ENCODE results near the gene IKZF2.

The IKZF2 gene

GRCh38 chr2:213007290-213007838 lies 144.0 kb downstream of the IKZF2 start:
- Histone ChIP-seq H3K4me1 (ENCODE audit: control extremely low read depth in 1 of 4, control insufficient read depth in 4 of 4, insufficient read depth in 4 of 4, low read length in 3 of 4) (peaks cover 3 to 25% (median 13%) of the 10 kb centered on the region in 4 experiments), H3K27ac (ENCODE audit: insufficient read depth in 1 of 2, low read depth in 1 of 2, low read length in 2 of 2, poor library complexity in 1 of 2, severe bottlenecking in 2 of 2) (no peak overlapping the region), H3K27me3 (replicated peaks in 2 of 5; ENCODE audit: control insufficient read depth in 4 of 5, insufficient read depth in 5 of 5, low read length in 4 of 5) (no peaks in the 10 kb centered on the region), H3K4me3 (ENCODE audit: control insufficient read depth in 1 of 7, extremely low read depth in 1 of 7, insufficient read depth in 4 of 7, low read depth in 2 of 7, low read length in 6 of 7) (no peak overlapping the region), H3K36me3 (ENCODE audit: control insufficient read depth in 4 of 4, insufficient read depth in 4 of 4, low read length in 3 of 4) (peaks cover 3 to 27% (median 9%) of the 10 kb centered on the region in 4 experiments), H3K9me3 (ENCODE audit: control extremely low read depth in 1 of 5, control insufficient read depth in 4 of 5, insufficient read depth in 2 of 5, low read depth in 1 of 5, low read length in 4 of 5) (no peaks in the 10 kb centered on the region)
- DNase-seq, result no peak
- CTCF ChIA-PET, result interaction anchor here (1.2 to 2.7 kb wide), 2 partner anchors 13 to 145 kb away, joined by 3 to 9 read pairs; no protein-coding TSS in a partner anchor
- WGBS (ENCODE audit: insufficient coverage), result 100% methylated on average over 4 of the region's 5 CpGs
- POLR2A ChIA-PET, result no interaction called here

DNA sequence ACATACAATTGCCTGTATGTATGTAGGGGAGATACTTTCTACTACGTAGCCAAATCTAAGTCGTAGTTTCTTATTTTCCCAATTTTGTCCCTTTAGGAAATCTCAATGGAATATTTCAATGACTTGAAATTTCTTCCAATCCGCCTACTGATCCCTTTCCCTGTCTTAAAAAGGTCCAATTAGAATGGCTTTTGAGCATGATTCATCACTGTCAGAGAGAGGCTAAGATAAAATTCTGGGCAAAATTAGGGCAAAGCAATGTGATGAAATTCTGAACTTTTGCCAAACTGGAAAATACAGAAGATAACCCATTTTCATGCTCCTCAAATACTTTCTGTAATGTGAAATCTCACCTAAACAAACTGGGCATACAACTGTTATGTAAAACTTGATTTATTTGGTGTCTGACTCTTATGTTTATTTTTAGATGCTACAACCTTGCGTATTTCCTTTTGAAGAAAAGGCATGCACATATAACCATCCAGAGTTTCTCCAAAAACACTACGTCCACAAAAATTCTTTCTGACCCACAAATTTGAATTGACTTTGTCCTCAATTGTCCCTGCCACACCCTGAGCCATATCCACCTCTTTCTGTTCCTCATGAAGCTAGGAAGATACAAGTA lies 147.1 kb downstream of the IKZF2 start:
- POLR2A ChIA-PET, result no interaction called here
- DNase-seq, result no peak
- WGBS (ENCODE audit: insufficient coverage), result 39% methylated on average over 2 of the region's 5 CpGs
- H3K4me3 ChIP-seq (ENCODE audit: control insufficient read depth in 1 of 7, extremely low read depth in 1 of 7, insufficient read depth in 4 of 7, low read depth in 2 of 7, low read length in 6 of 7), result no peak overlapping the region
- H3K27ac ChIP-seq (ENCODE audit: insufficient read depth in 1 of 2, low read depth in 1 of 2, low read length in 2 of 2, poor library complexity in 1 of 2, severe bottlenecking in 2 of 2), result no peak overlapping the region
- no peaks in the 10 kb centered on the region for H3K27me3 ChIP-seq (replicated peaks in 2 of 5; ENCODE audit: control insufficient read depth in 4 of 5, insufficient read depth in 5 of 5, low read length in 4 of 5)
- CTCF ChIA-PET, result interaction anchor here (0.6 to 0.8 kb wide), 2 partner anchors 13 to 230 kb away, joined by 3 read pairs; no protein-coding TSS in a partner anchor
- H3K36me3 ChIP-seq (ENCODE audit: control insufficient read depth in 4 of 4, insufficient read depth in 4 of 4, low read length in 3 of 4), result peaks cover 0 to 10% (median 1%) of the 10 kb centered on the region in 4 experiments
- peaks cover 3 to 42% (median 22%) of the 10 kb centered on the region in 4 experiments for H3K4me1 ChIP-seq (ENCODE audit: control extremely low read depth in 1 of 4, control insufficient read depth in 4 of 4, insufficient read depth in 4 of 4, low read length in 3 of 4)
- H3K9me3 ChIP-seq (ENCODE audit: control extremely low read depth in 1 of 5, control insufficient read depth in 4 of 5, insufficient read depth in 2 of 5, low read depth in 1 of 5, low read length in 4 of 5), result no peaks in the 10 kb centered on the region

GRCh38 chr2:213002383-213002782 lies 149.0 kb downstream of the IKZF2 start:
- Histone ChIP-seq H3K27ac (ENCODE audit: insufficient read depth in 1 of 2, low read depth in 1 of 2, low read length in 2 of 2, poor library complexity in 1 of 2, severe bottlenecking in 2 of 2) (no peak overlapping the region), H3K4me1 (ENCODE audit: control extremely low read depth in 1 of 4, control insufficient read depth in 4 of 4, insufficient read depth in 4 of 4, low read length in 3 of 4) (peaks cover 3 to 42% (median 22%) of the 10 kb centered on the region in 4 experiments), H3K9me3 (ENCODE audit: control extremely low read depth in 1 of 5, control insufficient read depth in 4 of 5, insufficient read depth in 2 of 5, low read depth in 1 of 5, low read length in 4 of 5) (peaks cover 0 to 2% (median 0%) of the 10 kb centered on the region in 5 experiments), H3K27me3 (replicated peaks in 2 of 5; ENCODE audit: control insufficient read depth in 4 of 5, insufficient read depth in 5 of 5, low read length in 4 of 5) (no peaks in the 10 kb centered on the region), H3K36me3 (ENCODE audit: control insufficient read depth in 4 of 4, insufficient read depth in 4 of 4, low read length in 3 of 4) (peaks cover 0 to 5% (median under 1%) of the 10 kb centered on the region in 4 experiments), H3K4me3 (ENCODE audit: control insufficient read depth in 1 of 7, extremely low read depth in 1 of 7, insufficient read depth in 4 of 7, low read depth in 2 of 7, low read length in 6 of 7) (no peak overlapping the region)
- POLR2A ChIA-PET, result no interaction called here
- DNase-seq, result no peak
- CTCF ChIA-PET, result interaction anchor here (1.7 kb wide), 1 partner anchor 16 kb away, joined by 6 read pairs; no protein-coding TSS in a partner anchor

GRCh38 chr2:213001297-213001910 lies 150.0 kb downstream of the IKZF2 start:
- no peaks in the 10 kb centered on the region for H3K27me3 ChIP-seq (replicated peaks in 2 of 5; ENCODE audit: control insufficient read depth in 4 of 5, insufficient read depth in 5 of 5, low read length in 4 of 5)
- DNase-seq, result peak in 2 of 3 donors; percentile 46 to 56
- peaks cover 3 to 42% (median 22%) of the 10 kb centered on the region in 4 experiments for H3K4me1 ChIP-seq (ENCODE audit: control extremely low read depth in 1 of 4, control insufficient read depth in 4 of 4, insufficient read depth in 4 of 4, low read length in 3 of 4)
- no peaks in the 10 kb centered on the region for H3K36me3 ChIP-seq (ENCODE audit: control insufficient read depth in 4 of 4, insufficient read depth in 4 of 4, low read length in 3 of 4)
- WGBS (ENCODE audit: insufficient coverage), result 67% methylated on average over 1 of the region's 3 CpGs
- peaks cover 0 to 2% (median 0%) of the 10 kb centered on the region in 5 experiments for H3K9me3 ChIP-seq (ENCODE audit: control extremely low read depth in 1 of 5, control insufficient read depth in 4 of 5, insufficient read depth in 2 of 5, low read depth in 1 of 5, low read length in 4 of 5)
- ChIA-PET CTCF (interaction anchor here (0.9 to 1.7 kb wide), 2 partner anchors 10 to 17 kb away, joined by 4 to 6 read pairs; no protein-coding TSS in a partner anchor), POLR2A (no interaction called here)
- peak overlapping the region in 3 of 7 experiments; percentile 16 to 61 (median 24) for H3K4me3 ChIP-seq (ENCODE audit: control insufficient read depth in 1 of 7, extremely low read depth in 1 of 7, insufficient read depth in 4 of 7, low read depth in 2 of 7, low read length in 6 of 7)
- H3K27ac ChIP-seq (ENCODE audit: insufficient read depth in 1 of 2, low read depth in 1 of 2, low read length in 2 of 2, poor library complexity in 1 of 2, severe bottlenecking in 2 of 2), result peak overlapping the region; percentile 20 to 63

- Histone ChIP-seq H3K4me3 (ENCODE audit: control insufficient read depth in 1 of 7, extremely low read depth in 1 of 7, insufficient read depth in 4 of 7, low read depth in 2 of 7, low read length in 6 of 7) (no peak overlapping the region), H3K27me3 (replicated peaks in 2 of 5; ENCODE audit: control insufficient read depth in 4 of 5, insufficient read depth in 5 of 5, low read length in 4 of 5) (no peaks in the 10 kb centered on the region), H3K4me1 (ENCODE audit: control extremely low read depth in 1 of 4, control insufficient read depth in 4 of 4, insufficient read depth in 4 of 4, low read length in 3 of 4) (peaks cover 0 to 28% (median 11%) of the 10 kb centered on the region in 4 experiments), H3K9me3 (ENCODE audit: control extremely low read depth in 1 of 5, control insufficient read depth in 4 of 5, insufficient read depth in 2 of 5, low read depth in 1 of 5, low read length in 4 of 5) (peaks cover 0 to 2% (median 0%) of the 10 kb centered on the region in 5 experiments), H3K27ac (ENCODE audit: insufficient read depth in 1 of 2, low read depth in 1 of 2, low read length in 2 of 2, poor library complexity in 1 of 2, severe bottlenecking in 2 of 2) (no peak overlapping the region), H3K36me3 (ENCODE audit: control insufficient read depth in 4 of 4, insufficient read depth in 4 of 4, low read length in 3 of 4) (no peaks in the 10 kb centered on the region)
- no peak for DNase-seq
- CTCF ChIA-PET, result no interaction called here
- no CpG with 5 or more reads among the region's 2 CpGs for WGBS (ENCODE audit: insufficient coverage)
- POLR2A ChIA-PET, result no interaction called here
These were observed 152.6 kb downstream of the IKZF2 start for GRCh38 chr2:212998626-212999359.

- Histone ChIP-seq H3K4me3 (ENCODE audit: control insufficient read depth in 1 of 7, extremely low read depth in 1 of 7, insufficient read depth in 4 of 7, low read depth in 2 of 7, low read length in 6 of 7) (no peak overlapping the region), H3K36me3 (ENCODE audit: control insufficient read depth in 4 of 4, insufficient read depth in 4 of 4, low read length in 3 of 4) (peaks cover 0 to 5% (median 0%) of the 10 kb centered on the region in 4 experiments), H3K27ac (ENCODE audit: insufficient read depth in 1 of 2, low read depth in 1 of 2, low read length in 2 of 2, poor library complexity in 1 of 2, severe bottlenecking in 2 of 2) (no peak overlapping the region), H3K9me3 (ENCODE audit: control extremely low read depth in 1 of 5, control insufficient read depth in 4 of 5, insufficient read depth in 2 of 5, low read depth in 1 of 5, low read length in 4 of 5) (peaks cover 0 to 2% (median 0%) of the 10 kb centered on the region in 5 experiments), H3K4me1 (ENCODE audit: control extremely low read depth in 1 of 4, control insufficient read depth in 4 of 4, insufficient read depth in 4 of 4, low read length in 3 of 4) (peaks cover 5 to 21% (median 9%) of the 10 kb centered on the region in 4 experiments), H3K27me3 (replicated peaks in 2 of 5; ENCODE audit: control insufficient read depth in 4 of 5, insufficient read depth in 5 of 5, low read length in 4 of 5) (no peaks in the 10 kb centered on the region)
- ChIA-PET CTCF (interaction anchor here (0.8 kb wide), 1 partner anchor 84 kb away, joined by 4 read pairs; no protein-coding TSS in a partner anchor), POLR2A (no interaction called here)
- WGBS (ENCODE audit: insufficient coverage), result 94% methylated on average over 3 of the region's 3 CpGs
- DNase-seq, result no peak
These were observed 153.8 kb downstream of the IKZF2 start for GRCh38 chr2:212997526-212998020.

Measured in common myeloid progenitor, CD34-positive (primary cell).